Peyer's patch (tissue), 4 donors: ENCODE results near the gene DAZAP2.

Source experiments
- POLR2A ChIP-seq, 2 donors: fragments of 450-650 bp; IDR thresholded peaks; one replicate each; pipeline ENCODE4 v1.5.1; 2017; ENCODE audit warnings: antibody characterized with exemption in 2 of 2, mild to moderate bottlenecking in 2 of 2, moderate library complexity in 2 of 2
- TF ChIP-seq, protein P1 (sequence below), 6 experiments: fragments of 450-650 bp in 4 of 6; fragments of 200-600 bp in 2 of 6; sonication (generic) in 1 of 6; IDR thresholded peaks; one replicate each; pipeline ENCODE4 v1.5.1; 2017 to 2019; ENCODE audit warnings: antibody characterized with exemption in 6 of 6, mild to moderate bottlenecking in 3 of 6, moderate library complexity in 1 of 6

DNA sequence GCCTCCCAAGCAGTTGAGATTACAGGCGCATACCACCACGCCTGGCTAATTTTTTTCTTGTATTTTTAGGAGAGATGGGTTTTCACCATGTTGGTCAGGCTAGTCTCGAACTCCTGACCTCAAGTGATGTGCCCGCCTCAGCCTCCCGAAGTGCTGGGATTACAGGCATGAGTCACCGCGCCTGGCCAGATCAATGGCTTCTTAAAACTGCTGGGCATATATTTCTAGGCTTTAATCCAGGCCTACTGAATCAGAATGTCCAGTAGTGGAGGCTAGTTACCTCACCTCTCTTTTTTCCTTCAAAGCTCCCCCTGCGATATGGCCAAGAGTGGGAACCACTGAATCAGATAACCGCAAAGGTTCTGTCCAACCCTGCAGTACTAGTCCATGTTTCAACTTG, 37.8 kb upstream of the DAZAP2 start:
- no peak for TF ChIP-seq POLR2A (IDR thresholded peaks at IDR 0.05)
- TF ChIP-seq, protein P1, sequence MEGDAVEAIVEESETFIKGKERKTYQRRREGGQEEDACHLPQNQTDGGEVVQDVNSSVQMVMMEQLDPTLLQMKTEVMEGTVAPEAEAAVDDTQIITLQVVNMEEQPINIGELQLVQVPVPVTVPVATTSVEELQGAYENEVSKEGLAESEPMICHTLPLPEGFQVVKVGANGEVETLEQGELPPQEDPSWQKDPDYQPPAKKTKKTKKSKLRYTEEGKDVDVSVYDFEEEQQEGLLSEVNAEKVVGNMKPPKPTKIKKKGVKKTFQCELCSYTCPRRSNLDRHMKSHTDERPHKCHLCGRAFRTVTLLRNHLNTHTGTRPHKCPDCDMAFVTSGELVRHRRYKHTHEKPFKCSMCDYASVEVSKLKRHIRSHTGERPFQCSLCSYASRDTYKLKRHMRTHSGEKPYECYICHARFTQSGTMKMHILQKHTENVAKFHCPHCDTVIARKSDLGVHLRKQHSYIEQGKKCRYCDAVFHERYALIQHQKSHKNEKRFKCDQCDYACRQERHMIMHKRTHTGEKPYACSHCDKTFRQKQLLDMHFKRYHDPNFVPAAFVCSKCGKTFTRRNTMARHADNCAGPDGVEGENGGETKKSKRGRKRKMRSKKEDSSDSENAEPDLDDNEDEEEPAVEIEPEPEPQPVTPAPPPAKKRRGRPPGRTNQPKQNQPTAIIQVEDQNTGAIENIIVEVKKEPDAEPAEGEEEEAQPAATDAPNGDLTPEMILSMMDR (IDR thresholded peaks at IDR 0.05) = no peak
